ENCODE data around the gene ANTKMT.

DNA sequence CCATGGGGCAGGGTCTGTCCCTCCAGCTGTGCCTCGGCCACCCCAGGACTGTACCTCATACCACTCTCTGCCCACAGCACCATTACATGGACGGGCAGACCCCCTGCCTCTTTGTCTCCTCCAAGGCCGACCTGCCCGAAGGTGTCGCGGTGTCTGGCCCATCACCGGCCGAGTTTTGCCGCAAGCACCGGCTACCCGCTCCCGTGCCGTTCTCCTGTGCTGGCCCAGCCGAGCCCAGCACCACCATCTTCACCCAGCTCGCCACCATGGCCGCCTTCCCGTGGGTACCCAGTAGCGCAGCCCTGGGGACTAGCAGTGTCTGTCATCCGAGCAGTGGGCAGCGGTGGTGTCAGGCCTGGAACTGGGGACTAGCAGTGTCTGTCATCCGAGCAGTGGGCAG lies 48.1 kb upstream of the ANTKMT start:
- TF ChIP-seq, protein P1, sequence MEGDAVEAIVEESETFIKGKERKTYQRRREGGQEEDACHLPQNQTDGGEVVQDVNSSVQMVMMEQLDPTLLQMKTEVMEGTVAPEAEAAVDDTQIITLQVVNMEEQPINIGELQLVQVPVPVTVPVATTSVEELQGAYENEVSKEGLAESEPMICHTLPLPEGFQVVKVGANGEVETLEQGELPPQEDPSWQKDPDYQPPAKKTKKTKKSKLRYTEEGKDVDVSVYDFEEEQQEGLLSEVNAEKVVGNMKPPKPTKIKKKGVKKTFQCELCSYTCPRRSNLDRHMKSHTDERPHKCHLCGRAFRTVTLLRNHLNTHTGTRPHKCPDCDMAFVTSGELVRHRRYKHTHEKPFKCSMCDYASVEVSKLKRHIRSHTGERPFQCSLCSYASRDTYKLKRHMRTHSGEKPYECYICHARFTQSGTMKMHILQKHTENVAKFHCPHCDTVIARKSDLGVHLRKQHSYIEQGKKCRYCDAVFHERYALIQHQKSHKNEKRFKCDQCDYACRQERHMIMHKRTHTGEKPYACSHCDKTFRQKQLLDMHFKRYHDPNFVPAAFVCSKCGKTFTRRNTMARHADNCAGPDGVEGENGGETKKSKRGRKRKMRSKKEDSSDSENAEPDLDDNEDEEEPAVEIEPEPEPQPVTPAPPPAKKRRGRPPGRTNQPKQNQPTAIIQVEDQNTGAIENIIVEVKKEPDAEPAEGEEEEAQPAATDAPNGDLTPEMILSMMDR (IDR thresholded peaks at IDR 0.05), result no peak
- TF ChIP-seq POLR2A (IDR thresholded peaks at IDR 0.05), result no peak
